T-helper 9 cell (primary cell): ENCODE results near the gene PRR3.
A peak's percentile ranks its signal among the peaks of the same experiment; 100 is the strongest.

Experiments
- DNase-seq: peaks from one replicate; pipeline ENCODE4 v3.0.0-alpha.2; 2020

PRR3 gene

GRCh38 chr6:30541515-30542403 lies 15.3 kb upstream of the PRR3 start:
- peak; percentile 74 for DNase-seq

DNA sequence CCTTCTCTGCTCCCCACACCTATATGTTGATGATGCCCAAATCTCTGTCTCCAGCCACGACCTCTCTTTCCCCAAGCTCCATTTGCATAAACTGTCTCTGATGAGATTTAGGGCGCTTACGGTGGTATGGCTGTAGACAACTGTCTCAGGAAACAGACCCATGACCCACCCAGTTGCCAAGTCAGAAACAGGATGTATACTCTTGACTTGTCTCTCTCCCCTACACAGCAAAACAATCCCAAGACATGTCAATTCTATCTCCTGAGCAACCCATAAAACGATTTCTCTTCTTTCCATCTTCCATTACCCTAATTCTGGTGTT lies 14.7 kb upstream of the PRR3 start:
- no peak for DNase-seq

GRCh38 chr6:30542915-30543314 lies 14.2 kb upstream of the PRR3 start:
- no peak for DNase-seq

DNA sequence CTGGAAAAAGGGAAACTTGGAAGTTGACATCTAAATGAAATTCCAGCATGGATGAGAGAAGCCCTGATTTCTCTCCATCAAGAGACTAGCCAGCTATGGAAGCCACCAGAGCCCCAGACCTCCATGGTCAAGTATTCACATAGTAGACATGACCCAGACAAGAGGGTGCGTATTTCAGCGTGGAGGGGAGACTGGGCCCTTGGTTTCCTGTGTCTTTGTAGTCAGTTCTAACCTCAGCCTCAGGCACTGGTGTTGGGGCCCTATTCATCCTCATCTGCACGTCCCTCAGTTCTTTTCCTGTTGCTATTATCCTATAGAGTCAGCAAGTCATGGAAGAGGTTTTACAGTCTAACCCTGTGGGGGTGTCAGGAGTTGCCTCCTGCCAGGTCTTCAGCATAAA lies 13.3 kb upstream of the PRR3 start:
- peak; percentile 25 for DNase-seq

DNA sequence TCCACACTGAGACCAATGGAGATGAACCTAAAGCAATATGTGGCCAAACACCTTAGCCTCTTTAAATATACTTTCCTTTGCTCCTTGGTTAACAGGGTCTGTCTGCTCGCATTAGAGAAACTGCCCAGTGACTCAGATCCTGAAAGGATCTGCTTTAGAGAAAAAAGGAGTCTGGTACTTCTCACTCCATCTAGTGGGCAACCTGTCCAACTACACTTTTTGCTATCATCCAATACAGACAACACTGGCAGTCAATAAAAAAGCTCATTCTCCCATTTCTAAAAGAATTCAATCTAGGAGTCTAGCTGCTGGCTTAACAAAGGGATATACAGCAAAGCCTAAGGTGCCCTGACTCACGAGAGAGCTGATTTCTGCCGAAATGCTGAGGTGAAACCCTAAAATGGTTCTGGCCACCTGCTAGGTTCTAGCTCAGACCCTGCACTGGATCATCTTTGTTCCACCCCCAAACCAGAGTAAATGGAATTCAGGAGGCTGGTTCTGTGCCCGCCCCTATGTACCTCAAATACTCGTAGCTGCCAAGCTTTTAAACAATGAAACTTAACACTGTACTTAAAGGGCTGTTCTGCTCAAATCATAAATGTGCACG lies 12.3 kb upstream of the PRR3 start:
- DNase-seq, result no peak

DNA sequence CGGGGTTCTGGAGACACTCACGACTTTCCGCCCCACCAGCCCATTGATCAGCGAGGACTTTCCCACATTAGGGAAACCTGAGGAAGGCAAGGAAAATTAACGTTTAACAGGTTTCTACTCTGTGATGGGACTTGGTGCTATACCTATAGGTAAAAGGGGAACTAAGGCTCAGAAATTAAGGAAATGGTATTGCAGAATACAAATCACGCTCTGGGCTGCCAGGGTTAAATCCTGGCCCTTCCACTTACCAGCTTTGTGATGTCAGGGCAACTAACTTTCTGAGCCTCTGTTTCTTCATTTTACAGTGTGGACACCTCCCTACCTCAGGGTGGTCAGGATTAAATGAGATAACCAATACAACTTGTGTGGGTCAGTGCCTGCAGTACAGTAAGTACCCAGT lies 9.6 kb upstream of the PRR3 start:
- no peak for DNase-seq

- DNase-seq, result no peak
Measured at GRCh38 chr6:30548375-30548774, 8.7 kb upstream of the PRR3 start.

DNA sequence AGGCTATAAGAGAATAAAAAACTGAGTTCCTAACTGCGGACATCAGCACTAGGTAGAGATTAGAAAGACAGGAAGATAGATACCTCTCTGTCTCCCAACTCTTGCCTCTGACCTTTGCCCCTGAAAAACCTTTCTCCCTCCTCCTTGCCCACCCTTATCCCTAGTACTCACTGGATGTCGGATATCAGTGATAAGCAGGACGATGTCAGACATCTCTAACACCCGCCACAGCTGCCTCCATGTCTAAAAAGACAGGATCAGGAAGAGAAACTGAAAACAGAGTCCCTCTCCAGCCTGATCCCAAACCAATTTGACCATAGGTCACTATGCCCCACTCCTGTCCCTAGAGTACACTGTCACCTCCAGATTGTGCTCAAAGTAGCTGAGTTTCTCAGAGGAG lies 2.7 kb upstream of the PRR3 start:
- DNase-seq, result no peak

DNA sequence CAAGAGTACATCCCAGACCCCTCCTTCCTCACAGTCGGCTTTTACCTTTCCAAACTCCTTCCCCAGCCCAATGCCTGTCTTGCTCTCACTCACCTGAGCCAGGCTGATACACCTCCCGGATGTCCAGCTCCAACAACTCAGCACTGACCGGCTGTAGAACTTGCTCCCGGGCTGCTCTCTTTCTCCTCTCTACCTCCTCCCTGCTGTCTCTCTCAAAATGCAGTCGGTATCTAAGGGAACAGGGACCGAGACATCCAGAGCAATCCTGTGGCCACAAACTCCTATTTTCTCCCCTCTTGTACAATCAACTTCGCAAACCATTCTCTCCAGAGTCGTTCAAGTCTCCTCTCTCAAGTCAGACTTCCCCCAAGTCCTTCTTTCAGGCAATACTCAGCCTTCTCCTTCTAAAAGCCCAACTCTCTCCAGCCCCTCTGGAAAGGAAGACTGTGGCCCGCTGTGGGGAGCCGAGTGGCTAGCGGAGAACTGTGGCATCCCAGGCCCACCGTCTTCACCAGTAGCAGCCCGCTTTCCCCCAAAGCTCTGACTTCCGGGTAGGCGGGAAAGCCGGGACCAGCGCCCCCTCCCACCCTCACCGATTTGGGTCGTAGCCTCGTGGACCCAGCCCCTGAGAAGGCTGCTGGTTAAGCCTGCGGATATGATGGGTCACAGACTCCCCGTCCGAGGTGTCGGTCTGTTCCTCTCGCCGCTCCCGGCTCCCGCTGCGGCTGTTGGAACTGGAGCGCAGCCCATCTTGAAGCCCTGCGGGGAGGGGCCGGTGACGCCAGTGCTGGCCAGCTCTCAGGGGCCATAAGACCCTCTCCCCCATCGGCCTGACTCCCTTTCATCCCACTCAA lies 1.9 kb upstream of the PRR3 start:
- DNase-seq, result peak; percentile 8

GRCh38 chr6:30555816-30556065 lies 1.4 kb upstream of the PRR3 start:
- DNase-seq, result no peak

DNA sequence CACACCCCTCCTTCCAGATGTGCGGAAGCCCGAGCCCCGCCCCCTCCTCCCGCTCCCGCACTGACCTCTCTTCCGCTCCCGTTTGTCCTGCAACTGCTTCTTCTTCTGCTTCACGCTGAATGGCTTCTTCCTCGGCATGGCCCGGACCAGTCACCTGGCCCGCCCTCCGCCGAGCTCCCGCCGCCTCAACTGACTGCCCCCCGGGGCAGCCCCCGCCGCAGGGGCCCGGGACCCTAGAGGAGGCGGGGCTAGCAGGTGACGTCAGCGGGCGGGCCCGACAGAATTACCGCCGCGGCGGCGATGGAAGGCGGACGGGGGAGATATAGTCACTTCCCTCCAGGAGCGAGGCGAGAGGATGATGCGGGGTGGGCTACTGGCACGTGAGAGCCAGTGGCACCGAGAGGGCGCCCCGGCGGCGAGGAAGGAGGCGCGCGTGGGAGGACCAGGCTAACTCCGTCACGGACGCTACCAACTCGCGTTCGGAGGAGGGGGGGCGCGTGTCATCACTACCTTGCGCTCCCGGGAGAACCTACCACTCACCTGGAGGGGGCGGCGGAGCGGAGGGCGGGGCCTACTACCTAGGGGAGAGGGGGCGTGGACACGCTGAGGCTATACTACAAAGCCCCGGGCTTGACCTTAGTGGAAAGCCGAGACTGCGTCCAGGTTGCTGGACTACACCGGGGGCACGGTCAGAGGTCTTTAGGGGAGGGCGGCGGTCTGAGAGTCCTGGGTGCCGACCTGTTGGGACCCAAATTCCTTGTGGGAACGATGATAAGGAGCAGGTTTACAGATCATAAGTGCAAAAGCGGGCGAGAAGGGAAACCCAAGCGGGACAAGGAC lies 809 bp upstream of the PRR3 start, which contains the start of gene GNL1:
Gene GNL1 (minus strand): TSS at position 424 of the 840 bp plus-strand sequence. CDS start 286 bp downstream, at position 138.
- DNase-seq, result peak; percentile 99

DNA sequence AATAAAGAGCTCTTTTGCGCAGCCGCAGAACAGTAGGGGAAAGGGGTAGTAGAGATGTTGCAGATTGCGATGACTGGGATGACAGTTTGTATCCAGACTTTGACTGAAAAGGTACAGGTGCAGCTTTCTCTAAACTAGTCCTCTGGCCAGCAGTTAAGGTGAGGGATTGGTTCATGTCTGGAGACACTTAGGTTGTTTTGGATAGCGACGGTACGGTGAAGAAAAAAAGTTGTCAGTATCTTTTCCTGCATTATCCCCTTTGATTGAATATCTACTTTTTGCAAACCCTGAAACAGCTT lies 537 bp downstream of the PRR3 start:
- no peak for DNase-seq

DNA sequence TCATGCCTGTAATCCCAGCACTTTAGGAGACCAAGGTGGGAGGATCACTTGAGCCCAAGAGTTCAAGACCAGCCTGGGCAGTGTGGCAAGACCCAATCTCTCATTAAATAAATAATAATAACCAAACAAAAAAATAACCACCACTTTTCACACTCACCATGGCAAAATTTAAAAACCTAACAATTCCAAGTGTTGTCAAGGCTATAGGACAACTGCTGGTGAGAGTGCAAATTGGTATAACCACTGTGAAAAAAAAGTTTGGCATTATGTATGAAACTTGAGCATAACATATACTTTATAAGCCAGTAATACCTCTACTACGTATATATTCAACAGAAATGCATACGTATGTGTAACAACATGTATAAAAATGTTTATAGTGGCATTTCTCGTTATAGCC lies 3.8 kb downstream of the PRR3 start:
- DNase-seq, result no peak

GRCh38 chr6:30562470-30563425 lies 5.7 kb downstream of the PRR3 start:
- no peak for DNase-seq

- no peak for DNase-seq
Measured at GRCh38 chr6:30564114-30564513, 7.0 kb downstream of the PRR3 start.

GRCh38 chr6:30565772-30566171 lies 8.7 kb downstream of the PRR3 start:
- no peak for DNase-seq

DNA sequence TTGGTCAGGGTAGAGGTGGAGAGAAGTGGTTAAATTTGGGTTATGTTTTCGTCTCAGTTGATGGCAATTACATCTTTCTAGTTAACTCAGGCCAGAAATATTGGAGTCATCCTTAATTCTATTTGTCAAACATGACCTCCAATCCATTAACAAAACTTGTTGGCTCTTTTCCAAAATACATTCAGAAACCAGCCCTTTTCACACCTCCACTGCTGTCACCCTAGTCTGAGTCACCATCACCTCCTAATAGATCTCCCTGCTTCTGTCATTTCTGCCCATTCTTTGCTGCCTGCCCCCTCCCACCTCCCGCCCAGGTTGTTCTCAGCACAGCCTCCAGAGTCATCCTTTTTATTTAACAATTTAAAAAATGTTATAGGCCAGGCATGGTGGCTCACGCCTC lies 11.2 kb downstream of the PRR3 start:
- DNase-seq, result no peak

DNA sequence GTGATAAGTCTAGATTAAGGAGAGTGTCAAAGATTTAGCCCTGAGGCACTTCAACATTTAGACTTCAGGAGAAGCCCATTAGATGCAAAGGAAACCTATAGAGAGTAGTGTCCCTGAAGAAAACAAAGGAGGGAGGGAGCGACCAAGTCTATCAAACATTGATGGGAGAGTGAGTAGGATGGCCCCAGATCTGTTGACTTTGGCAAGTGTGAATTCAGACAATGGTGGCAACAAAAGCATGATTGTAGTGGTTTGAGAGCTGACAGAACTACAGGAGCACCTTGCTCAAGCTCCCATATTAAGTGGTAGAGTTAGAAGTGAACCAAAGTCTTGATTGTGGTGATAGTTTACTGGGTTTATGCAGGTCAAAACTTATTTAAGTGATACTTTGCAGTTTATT lies 13.2 kb downstream of the PRR3 start:
- no peak for DNase-seq

DNA sequence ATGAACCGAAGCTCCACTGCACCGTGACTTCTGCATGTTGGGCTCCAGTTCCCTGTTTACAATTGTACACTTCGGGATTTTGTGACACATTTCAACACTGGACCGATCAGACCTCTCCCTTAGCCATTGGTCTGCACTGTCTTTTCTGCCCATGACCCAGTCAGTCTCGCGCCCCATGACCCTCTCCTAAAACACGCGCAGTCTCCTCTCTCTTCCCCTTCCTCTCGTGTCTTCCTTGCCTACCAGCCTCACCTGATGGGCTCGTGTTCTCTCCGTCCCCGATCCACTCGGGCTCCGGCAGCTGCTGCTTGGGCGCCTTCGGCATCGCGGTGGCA lies 13.6 kb downstream of the PRR3 start:
- DNase-seq, result no peak

DNA sequence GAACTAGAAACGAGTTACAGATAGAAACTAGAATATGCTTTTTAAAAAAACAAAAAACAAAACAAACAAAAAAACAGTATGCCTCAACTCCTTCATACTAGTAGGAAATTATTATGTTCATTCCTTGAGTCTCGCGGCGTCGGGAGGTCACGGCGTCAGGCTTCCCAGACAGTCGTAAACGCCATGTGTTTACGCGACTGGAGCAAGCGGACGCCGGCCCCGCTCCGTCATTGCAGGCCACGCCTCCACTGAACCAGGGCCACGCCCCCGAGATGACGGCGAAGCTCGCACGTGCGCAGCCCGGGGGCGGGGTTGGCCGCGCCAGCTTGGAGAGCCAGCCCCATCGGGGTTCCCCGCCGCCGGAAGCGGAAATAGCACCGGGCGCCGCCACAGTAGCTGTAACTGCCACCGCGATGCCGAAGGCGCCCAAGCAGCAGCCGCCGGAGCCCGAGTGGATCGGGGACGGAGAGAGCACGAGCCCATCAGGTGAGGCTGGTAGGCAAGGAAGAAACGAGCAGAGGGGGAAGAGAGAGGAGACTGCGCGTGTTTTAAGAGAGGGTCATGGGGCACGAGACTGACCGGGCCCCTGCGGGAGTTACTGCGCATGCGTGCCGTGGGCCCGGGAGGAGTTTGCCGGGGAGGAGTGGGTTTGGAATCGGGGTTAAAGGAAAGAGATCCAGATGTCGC lies 14.1 kb downstream of the PRR3 start, which contains the start of gene ABCF1:
Gene ABCF1 (plus strand): TSS at position 368 of the 687 bp plus-strand sequence. CDS start 46 bp downstream, at position 414.
- DNase-seq, result peak; percentile 99

GRCh38 chr6:30571762-30572082 lies 14.6 kb downstream of the PRR3 start:
- no peak for DNase-seq

GRCh38 chr6:30572148-30572547 lies 15.1 kb downstream of the PRR3 start:
- DNase-seq, result no peak
